Measurements from ENCODE around the gene N4BP2L2. TPM values are rescaled to one million over a fixed set of nuclear protein-coding genes. Genes with fewer than 3 reads are reported as not detected.

Gene N4BP2L2
- total RNA-seq, result 24.4 and 34.4 TPM in 2 replicates

DNA sequence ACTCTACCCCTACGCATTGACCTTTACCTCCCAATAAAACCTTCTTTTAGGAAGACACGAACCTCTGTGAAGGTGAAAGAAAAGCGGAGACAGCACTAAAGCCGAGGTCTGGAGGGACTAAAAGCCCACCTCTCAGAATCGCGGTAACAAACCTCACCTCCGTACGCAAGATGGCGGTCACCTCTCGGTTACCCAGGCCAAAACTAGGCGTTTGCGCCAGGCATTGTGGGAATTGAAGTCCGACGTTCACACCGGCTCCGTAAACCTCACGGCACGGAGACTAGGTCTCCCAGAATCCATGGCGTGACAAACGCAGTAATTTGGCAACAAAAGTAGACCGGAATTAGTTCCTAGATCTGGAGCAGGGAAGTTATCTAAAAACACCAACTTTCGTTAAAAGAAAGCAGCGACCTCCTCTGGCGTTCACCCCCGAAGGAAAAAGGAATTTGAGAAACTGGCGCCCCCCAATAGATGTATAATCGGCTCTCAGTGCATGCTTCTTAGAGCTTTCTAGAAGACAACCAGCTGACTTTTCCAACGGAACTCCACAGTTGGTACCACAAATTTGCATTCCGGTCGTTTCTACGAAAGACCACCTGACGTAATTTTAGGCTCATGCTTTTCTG lies at the start of gene N4BP2L2:
TSS of gene N4BP2L2 (minus strand) at position 175 of the 626 bp plus-strand sequence. CDS start 1,768 bp downstream, outside the sequence.

DNA sequence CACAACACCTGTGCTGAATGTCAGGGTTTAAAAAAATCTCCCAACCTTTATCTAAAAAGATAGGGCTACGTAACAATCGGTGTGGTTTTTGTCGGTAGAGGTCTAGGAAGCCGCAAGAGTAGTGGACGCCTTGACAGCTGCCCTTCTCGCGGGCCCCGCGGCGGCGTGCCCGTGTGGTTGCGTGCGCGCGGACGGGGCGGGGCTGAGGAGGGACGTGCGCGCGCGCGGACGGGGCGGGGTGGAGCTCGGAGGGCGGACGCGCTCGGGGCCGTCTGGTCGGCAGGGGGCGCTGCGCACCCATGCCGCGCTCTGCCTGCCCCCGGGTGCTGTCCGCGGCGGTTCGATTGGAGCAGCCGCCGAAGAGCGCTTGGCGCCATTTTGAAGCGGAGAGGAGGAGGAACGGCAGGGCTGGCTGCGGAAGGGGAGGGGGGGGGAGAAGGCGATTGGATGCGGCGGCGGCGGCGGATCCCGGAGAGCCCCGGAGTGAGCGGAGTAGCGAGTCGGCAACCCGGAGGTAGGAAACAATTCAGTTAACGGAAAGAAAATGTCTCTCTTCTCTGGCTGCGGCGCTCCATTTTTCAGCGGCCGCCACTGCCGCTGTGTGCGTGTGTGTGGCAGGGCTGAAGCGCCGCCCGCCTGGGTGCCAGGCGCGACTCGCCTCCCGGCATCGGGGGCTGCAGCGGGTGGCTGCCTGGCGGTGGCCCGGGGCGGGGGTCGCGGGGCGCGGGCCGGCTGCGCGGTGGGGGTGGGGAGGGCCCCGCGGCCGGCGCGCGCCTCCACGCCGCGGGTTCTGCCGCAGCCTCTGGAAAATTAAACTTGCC lies 47.7 kb upstream of the N4BP2L2 start, which contains the start of gene PDS5B:
TSS of gene PDS5B (plus strand) at position 373 of the 821 bp plus-strand sequence. CDS start 62,321 bp downstream, outside the sequence.

DNA sequence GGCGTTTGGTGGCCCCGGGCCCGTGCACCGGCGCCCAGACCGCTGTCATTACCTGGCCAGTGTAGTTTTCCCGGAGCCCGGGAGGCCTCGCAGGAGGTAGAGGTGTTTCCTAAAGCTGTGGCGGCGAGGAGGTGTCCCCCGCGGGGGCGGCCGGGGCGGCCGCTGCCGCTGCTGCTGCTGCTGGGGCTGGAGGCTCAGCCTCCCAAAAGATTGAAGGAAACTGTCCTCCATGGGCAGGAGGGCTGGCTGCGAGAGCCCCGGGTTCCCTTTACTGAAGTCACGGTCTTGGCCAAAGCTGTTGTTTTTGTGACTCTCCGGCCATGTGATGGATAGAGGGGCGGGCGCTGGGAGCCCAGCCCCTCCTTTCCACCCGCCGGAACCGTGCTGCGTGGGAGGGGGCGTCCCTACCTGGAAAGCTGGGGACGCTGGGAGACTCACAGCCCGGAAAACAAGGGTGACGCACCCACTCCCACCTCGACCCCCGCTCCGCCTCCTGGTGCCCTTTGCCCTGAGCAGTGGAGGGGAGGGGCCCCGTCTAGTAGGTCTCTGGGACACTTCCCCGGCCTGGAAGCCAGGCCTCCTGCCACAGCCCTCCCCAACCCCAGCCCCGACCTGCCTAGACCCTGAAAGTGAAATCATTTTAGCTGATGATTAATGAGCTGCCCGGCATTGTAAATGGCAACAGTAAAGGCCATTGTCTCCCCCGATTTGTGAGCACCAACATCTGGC lies 110.6 kb downstream of the N4BP2L2 start, which contains the start of gene N4BP2L1:
TSS of gene N4BP2L1 (minus strand) at position 279 of the 729 bp plus-strand sequence. CDS start at position 231, 48 bp downstream.

Other genes with a start within 250 kb of the N4BP2L2 start
- gene ZAR1L, start 223.4 kb downstream of the N4BP2L2 start, total RNA-seq, result not detected in 2 replicates
- gene BRCA2, start 223.3 kb downstream of the N4BP2L2 start, total RNA-seq, result 9.3 and 16.9 TPM in 2 replicates
- gene N4BP2L1, start 110.7 kb downstream of the N4BP2L2 start, total RNA-seq, result 1.8 and 5.9 TPM in 2 replicates
- gene PDS5B, start 47.7 kb upstream of the N4BP2L2 start, total RNA-seq, result 12.7 and 15.5 TPM in 2 replicates

All from mammary microvascular endothelial cell (primary cell).